NCI-H2029 (cell line): ENCODE measurements around the gene AGPS.
A peak's percentile ranks its signal among the peaks of the same experiment; 100 is the strongest.
"Not testable (repeated sequence)": the region's sequence is repeated elsewhere in the genome, so short reads cannot be mapped to it uniquely, and the experiment has no call there.

ENCODE experiments used
- DNase-seq: peaks from one replicate; lab custom pipeline; 2025; lab: John Stamatoyannopoulos, UW

Gene AGPS

DNA sequence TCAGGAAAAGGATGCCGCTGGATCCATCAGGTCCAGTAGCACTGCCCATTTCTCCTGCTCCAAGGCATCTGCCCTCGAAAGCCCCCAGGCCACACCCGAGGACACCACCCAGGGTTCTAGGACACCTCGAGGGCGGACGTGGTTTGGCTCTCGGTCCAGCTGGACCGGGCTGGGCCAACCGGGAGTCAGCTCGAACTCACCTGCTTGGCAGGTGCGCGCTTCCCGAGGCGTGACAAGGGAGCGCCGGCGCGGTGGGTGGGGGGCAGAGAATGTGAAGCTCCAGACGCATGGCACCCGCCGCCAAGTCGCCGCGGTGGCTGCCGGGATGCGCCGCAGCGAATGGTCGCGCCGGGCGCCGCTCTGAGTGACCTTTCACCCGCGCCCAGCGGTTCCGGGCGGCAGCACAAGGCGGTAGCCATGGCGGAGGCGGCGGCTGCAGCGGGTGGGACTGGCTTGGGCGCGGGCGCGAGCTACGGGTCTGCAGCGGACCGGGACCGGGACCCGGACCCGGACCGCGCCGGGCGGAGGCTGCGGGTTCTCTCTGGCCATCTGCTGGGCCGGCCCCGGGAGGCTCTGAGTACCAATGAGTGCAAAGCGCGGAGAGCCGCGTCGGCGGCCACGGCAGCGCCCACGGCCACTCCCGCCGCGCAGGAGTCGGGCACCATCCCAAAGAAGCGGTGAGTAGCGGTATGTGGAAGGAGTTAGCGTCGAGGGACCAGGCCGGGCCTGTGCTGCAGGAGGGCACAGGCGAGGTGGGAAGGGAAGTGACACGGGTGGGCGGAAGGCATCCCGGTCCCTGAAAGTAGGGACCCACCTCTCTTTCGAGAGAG, at the start of gene AGPS:
TSS of gene AGPS (plus strand) at position 401 of the 830 bp plus-strand sequence. CDS start at position 418, 17 bp downstream.
- peak; percentile 82 for DNase-seq

DNA sequence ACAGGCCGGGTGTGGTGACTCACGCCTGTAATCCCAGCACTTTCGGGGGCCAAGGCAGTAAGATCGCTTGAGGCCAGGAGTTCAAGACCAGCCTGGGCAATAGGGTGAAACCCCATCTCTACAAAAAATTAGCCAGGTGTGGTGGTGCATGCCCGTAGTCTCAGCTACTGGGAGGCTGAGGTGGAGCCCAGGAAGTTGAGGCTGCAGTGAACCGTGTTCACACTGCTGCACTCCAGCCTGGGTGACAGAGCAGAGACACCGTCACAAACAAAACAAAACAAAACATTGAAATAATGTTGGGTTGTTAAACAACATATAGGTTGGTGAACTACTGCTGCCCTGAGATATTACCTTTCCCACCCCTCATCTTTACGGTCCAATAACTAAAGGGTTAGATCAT, 48.8 kb upstream of the AGPS start:
- no peak for DNase-seq

DNA sequence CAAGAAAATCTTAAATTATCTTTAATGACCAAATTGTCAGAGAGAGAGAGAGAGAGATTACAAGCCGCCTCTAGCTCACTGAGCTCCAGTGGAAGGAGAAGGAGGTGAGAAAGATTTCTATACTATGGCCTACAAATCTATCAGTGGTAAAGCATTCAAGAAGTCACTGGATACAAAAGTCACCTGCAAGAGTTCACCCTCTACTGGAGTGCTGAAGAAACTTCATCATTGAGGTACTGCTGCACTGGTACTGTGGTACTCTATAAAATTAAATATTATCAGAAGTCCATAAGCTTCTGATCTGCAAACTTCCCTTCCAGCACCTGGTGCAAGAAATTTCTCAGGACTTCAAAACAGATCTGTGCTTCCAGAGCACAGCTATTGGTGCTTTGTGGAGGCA, 48.3 kb upstream of the AGPS start:
- no peak for DNase-seq

DNA sequence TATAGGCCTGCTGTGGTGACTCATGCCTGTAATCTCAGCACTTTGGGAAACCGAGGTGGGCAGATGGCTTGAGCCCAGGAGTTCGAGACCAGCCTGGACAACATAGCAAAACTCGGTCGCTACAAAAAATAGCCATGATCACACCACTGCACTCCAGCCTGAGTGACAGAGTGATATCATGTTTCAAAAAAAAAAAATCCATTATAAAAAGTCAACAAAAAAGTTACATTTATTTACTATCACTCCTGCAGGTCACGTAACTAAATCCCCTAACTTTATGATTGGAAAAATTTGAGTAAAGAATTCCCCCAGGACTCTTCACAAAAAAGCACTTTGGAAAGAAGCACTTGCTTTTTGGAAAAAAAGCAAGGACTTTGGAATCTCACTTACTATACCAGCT, 46.4 kb upstream of the AGPS start:
- DNase-seq = no peak

DNA sequence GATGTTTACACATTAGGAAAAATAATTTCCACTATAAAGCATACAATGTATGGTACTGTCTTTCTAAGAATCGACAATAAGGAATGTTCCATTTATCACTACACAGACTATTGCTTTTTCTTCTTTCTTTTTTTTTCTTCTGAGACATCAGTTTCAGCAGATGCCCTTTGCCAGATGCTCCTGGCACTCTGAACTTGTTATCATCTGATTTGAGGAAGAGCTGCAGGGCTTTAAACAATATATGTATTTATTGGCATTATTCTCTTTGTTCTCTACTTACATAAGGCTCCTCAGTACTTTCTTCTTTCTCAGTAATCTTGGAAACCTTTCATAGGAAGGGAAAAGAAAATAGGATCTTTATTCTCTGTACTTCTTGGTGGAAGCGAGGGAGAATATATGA, 45.0 kb upstream of the AGPS start:
- DNase-seq = no peak

DNA sequence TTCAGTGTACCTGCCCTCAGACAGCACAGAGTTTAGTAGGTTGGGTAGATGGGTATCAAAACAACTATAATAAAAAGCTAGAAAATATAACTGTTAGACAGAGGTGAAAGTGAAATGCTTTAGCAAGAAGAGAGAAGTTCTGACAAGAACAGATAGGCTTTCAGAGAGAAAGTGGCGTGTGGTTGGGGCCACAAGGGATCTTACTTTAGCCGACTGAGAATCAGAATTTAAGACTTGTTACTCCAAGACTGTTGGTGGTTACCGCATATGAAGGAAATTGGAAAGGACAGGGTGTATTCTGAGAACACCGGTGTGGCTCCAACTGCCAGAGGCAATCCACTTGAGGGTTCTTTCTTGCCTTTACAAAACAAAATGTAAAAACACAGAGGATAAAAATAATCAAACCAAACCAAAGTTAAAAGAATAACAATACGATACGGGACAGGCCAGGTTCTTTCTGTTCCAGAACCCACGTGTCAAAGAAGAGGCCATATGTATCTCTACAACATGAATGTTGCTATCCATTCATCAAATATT, 44.4 kb upstream of the AGPS start:
- DNase-seq = no peak

DNA sequence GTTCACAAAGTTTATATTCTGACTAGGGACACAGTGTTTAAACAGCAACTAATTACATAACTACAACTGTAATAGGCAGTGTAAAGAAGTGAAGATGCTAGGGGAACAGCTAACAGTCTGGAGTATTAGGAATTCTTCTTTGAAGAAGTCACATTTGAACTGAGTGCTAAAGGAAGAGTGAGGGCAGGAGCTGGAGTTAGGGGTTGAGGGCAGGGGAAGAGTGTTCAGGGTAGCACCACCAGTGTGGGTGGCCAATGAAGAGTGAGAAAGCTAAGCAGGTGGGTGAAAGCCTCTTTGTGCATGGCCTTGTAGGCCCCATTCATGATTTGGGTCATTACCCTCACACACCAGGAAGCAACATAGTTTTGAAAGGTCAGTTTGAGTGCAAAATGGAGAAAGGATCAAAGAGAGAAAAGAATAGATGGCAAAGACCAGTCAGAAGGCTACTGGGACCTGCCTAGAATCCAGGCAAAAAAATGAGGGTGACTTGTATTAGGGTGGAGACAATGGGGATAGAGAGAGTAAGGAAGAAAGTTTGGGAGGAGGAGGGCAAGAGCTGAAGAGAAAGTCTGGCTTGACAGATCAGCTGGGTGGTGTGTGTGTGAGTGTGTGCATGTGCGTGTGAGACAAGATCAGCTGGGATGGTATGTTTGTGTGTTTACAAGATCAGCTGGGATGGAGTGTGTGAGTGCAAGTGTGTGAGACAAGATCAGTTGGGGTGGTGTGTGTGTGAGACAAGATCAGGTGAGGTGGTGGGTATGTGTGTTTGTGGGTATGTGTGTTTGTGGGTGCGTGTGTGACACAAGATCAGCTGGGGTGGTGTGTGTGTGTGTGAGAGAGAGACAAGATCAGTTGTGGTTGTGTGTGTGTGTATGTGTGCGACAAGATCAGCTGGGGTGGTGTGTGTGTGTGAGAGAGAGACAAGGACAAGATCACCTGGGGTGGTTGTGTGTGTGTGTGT, 43.6 kb upstream of the AGPS start:
- no peak for DNase-seq

DNA sequence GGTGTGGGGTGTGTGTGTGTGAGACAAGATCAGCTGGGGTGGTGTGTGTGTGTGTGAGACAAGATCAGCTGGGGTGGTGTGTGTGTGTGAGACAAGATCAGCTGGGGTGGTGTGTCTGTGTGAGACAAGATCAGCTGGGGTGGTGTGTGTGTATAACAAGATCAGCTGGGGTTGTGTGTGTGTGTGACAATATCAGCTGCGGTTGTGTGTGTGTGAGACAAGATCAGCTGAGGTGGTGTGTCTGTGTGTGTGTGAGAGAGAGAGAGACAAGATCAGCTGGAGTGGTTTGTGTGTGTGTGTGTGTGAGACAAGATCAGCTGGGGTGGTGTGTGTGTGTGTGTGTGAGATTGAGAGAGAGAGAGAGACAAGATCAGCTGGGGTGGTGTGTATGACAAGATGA, 41.9 kb upstream of the AGPS start:
- not testable (repeated sequence) for DNase-seq

DNA sequence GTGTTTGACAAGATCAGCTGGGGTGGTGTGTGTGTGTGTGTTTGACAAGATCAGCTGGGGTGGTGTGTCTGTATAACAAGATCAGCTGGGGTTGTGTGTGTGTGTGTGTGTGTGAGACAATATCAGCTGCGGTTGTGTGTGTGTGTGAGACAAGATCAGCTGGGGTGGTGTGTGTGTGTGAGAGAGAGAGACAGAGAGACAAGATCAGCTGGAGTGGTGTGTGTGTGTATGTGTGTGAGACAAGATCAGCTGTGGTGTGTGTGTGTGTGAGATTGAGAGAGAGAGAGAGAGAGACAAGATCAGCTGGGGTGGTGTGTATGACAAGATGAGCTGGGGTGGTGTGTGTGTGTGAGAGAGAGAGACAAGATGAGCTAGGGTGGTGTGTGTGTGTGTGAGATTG, 41.5 kb upstream of the AGPS start:
- not testable (repeated sequence) for DNase-seq

DNA sequence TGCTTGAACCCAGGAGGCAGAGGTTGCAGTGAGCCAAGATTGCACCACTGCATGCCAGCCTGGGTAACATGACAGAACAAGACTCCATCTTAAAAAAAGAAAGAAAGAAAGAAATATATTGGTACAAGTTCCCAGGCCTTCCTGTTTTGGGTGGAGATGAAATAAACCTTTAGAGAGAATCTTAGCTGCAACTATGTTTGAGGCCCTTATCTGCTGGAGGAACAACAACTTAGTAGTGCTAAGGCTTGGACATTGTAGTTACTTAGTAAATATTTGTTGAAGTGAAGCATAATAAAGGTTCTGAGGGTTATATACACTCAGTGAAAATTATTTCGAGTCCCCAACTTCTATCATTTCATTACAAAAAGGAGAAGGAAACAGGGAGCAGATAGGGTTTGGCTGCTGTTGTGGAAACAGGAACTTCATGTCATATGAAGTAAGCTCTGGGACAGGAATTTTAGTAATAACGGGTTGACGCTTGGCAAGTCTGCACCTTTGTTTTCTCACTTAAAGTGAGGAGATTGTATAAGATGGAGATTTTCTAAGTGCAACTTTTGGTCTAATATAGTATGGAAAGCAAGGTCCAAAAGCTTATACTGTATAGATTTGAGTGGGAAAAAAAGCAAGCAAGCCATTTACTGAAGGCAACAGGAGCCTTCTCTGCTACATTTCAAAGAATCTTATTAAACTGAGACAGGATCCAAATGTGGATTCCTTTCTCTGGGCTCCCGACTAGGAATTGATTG, 40.0 kb upstream of the AGPS start:
- DNase-seq = no peak

DNA sequence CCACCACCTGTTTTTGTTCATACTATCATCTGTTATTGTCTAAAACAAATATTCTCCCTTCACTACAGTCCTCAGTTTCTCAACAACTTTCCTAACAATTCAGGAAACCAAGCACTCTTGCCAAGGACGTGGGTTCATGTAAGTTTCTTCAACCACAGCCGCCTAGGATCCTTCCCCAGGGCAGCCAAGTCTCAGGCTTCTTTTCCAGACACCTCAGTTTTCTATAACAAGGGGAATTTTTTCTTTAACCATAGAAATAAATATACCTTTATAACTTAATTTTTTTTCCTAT, 39.4 kb upstream of the AGPS start:
- DNase-seq = no peak

DNA sequence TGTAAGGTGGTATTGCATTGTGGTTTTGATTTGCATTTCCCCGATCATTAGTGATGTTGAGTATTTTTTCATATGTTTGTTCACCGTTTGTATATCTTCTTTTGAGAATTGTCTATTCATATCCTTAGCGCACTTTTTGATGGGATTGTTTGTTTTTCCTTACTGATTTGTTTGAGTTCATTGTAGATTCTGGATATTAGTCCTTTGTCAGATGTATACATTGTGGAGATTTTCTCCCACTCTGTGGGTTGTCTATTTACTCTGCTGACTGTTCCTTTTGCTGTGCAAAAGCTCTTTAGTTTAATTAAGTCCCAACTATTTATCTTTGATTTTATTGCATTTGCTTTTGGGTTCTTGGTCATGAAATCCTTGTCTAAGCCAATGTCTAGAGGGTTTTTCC, 38.0 kb upstream of the AGPS start:
- DNase-seq = not testable (repeated sequence)

DNA sequence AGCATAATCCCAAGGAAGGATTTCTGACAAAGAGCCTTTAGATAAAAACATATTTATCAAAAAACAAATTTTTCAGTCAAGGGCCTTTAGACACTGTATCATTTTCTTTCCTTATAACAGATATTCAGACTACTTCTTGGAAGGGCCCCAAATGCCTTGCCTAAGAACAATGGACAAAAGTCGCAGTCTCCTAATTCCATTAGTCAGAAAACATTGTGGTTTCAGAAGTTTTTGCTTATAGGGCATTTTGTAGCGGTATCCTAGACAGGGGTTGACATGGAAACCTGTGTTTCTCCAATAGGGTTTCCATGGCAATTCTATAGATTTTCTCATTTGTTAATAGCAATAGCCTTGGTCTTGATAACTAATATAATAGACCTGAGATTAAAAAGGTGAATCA, 36.7 kb upstream of the AGPS start:
- DNase-seq = no peak

DNA sequence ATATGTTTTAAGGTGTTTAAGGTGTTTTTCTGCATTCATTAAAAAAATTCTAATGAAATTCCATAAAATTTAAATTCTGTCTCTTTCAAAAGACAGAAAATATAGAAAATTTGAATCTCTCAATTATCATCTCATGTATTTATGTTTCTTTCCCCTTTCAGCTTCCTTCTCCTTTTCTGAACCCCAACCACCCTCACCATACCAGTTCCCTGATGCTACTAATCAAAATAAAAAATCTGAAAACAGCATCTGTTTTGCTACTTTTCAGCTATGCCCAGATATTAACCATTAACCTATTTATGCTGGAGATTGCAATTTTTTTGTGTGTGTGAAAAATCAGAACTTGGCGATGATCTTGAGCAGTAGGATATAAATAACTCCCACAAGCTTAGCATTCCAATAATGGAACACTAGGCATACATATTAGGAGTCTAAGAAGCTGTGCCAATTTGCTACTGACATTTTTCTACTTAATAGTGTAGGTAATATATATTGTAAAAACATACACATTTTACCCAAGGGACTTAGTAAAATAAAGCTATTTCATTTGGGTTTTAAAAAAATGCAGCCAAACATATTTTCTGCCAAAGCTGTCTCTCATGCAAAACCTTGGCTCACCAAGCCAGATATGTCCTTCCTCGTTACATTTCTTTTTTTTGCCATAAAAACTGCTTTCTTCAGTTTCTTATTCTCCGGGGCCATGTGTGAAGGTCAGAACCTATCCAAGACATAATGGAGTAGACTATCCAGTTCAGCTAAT, 32.6 kb upstream of the AGPS start:
- no peak for DNase-seq

DNA sequence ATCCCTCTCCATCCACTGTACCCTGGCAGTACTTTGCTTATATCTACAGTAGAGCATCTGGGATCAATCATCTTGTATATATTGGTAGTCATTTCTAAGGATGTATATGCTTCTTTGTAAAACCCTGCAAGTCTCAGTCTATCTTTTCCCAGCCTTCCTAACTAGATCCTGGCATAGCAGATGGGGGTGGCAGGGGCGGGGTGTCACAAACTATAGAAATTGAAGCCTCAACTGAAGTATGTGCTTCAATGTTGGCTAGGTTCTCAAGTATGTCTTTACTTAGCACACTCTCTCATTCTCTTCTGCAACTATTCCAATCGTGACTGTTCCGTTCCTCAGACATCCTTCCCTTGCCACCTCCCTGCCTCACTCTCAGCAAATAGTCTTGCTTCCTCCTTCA, 30.1 kb upstream of the AGPS start:
- DNase-seq = no peak

DNA sequence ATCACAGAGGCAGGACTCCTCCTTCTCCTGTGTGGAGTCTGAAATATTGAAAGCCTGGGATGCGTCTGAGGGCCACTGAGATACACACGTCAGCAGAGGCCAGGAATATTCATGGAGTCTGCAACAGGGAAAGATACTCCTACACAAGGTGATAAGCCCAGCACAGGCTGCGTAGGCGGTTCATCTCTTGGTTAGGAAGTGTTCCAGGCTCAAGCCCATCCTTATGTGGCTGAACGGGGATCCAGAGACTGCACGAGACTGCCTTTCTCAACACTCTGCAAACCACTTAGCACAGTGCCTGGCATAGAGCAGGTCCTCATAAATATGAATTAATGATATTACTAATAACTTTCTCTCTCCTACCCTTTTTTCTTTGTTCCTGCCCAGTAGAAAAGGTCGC, 29.2 kb upstream of the AGPS start:
- no peak for DNase-seq

DNA sequence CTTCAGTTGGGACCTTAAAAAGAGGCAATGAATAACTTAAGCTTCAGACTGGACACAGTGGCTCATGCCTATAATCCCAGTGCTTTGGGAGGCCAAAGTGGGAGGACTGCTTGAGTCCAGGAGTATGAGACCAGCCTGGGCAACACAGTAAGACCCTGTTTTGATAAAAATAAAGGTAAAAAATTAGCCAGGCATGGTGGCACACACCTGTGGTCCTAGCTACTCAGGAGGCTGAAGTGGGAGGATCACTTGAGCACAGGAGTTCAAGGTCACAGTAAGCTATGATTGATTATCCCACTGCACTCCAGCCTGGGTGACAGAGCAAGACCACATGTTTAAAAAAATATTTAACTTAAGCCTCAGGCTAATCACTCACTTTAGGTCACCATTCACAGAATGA, 26.8 kb upstream of the AGPS start:
- DNase-seq = not testable (repeated sequence)

DNA sequence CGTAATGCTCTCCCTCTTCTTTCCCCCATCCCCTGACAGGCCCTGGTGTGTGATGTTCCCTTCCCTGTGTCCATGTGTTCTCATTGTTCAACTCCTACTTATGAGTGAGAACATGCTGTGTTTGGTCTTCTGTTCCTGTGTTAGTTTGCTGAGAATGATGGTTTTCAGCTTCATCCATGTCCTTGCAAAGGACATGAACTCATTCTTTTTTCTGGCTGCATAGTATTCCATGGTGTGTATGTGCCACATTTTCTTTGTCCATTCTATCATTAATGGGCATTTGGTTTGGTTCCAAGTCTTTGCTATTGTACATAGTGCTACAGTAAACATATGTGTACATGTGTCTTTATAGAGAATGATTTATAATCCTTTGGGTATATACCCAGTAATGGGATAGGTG, 24.6 kb upstream of the AGPS start:
- not testable (repeated sequence) for DNase-seq

DNA sequence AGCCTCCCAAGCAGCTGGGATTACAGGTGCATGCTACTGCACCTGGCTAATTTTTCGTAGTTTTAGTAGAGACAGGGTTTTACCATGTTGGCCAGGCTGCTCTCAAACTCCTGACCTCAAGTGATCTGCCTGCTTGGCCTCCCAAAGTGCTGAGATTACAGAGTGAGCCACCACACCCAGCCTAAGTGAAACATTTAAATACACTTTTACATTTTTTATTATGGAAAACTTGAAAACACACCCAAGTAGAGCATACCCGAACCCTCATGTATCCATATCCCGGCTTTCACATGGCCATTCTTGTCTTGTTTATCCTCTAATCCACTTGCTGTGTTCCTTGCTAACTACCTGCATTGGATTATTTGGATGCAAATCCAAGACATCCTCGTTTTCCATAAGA, 13.2 kb upstream of the AGPS start:
- no peak for DNase-seq

DNA sequence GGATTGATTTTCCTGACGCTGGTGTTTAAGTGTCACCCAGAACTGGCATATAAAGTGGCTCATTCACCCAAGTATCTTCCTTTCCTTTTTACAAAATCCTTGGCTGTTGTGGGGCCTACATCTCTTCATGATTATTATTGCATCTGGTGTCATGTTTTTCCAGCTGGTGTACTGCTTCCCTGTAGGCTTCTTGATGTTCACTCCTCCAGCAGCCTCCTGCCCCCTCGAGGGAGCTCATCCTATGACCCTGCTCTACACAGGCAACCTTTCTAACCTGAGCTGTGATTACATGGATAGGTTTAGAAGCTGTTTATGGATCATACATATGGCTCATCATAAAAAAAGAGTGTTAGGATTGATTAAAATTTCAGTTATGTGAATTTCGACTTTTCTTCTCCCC, 12.4 kb upstream of the AGPS start:
- no peak for DNase-seq

DNA sequence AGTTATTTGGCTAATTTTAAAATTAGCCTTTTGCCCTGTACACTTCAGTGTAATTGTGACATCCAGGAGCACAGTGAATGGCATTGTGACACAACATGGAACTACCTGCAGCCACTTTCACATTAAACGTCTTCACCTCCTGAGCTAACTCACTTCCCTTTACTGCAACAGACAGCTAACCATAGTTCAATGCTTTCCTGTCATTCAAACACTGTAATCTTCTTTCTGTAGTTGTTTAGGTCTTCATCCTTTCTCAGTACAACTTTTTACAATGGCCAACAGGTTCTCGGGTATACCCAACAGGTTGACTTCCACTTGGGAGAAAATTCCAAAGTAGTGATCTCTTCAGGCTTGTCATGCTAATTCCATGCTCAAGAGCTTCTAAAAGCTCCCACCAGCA, 8.6 kb upstream of the AGPS start:
- DNase-seq = no peak

DNA sequence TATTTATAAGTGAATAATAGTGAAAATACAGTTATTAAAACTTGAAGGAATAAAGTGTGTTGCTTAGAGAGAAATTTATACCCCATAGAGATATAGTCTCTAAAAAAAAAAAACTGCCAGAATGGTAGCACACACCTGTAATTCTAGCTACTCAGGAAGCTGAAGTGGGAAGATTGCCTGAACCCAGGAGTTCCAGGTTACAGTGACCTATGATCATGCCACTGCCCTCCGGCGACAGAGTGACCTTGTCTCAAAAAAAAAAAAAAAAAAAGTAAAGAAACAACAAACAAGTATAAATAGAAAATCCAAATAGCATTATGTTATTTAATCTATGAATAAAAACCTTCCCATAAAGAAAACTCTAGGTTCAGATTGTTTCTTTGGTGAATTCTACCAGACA, 7.4 kb upstream of the AGPS start:
- no peak for DNase-seq
